Adrenal gland (tissue), 12 donors: Measurements from ENCODE around the gene GOLGA6A. TPM values are rescaled to one million over a fixed set of nuclear protein-coding genes. Genes with fewer than 3 reads are reported as not detected.

Source experiments
- DNase-seq, 7 donors: peaks; one replicate each; pipeline ENCODE4 v3.0.0-alpha.2; 2019 to 2020
- H3K27ac ChIP-seq, 5 donors: fragments of 200-600 bp; sonication (generic) in 4 of 5; 1 replicate in 3 of 5; 2 replicates in 2 of 5; pipeline versions ENCODE4 v1.5.1 to v1.8.0; 2016 to 2020; ENCODE audit warnings: mild to moderate bottlenecking in 1 of 5
- H3K27me3 ChIP-seq: fragments of 200-600 bp; 2 replicates; pipeline ENCODE4 v1.8.0; 2021
- H3K36me3 ChIP-seq, 2 donors: fragments of 200-600 bp; replicated peaks in 1 of 2; 1 replicate in 1 of 2; 2 replicates in 1 of 2; pipeline versions ENCODE4 v1.5.1 to v1.8.0; 2018 to 2022
- H3K4me1 ChIP-seq, 2 donors: fragments of 200-600 bp; replicated peaks in 1 of 2; 1 replicate in 1 of 2; 2 replicates in 1 of 2; pipeline versions ENCODE4 v1.5.1 to v1.8.0; 2018 to 2021
- H3K4me3 ChIP-seq, 4 donors: fragments of 200-600 bp; sonication (generic) in 3 of 4; one replicate each; pipeline ENCODE4 v1.5.1; 2016 to 2018
- H3K9me3 ChIP-seq, 3 donors: fragments of 200-600 bp; sonication (generic) in 1 of 3; replicated peaks in 1 of 3; 1 replicate in 2 of 3; 2 replicates in 1 of 3; pipeline versions ENCODE4 v1.5.1 to v1.8.0; 2016 to 2021
- POLR2A ChIP-seq, 2 donors: fragments of 450-650 bp; IDR thresholded peaks; one replicate each; pipeline ENCODE4 v1.6.1; 2017; ENCODE audit warnings: antibody characterized with exemption in 2 of 2, mild to moderate bottlenecking in 2 of 2, moderate library complexity in 1 of 2
- WGBS, 4 donors: extraction: QIAGEN DNeasy Blood & Tissue Kit in 2 of 4; methylation state at CpG; one replicate each; pipeline versions ENCODE4 v1.1.5 to v1.1.7; 2013 to 2017; 5-methylcytosine and 5-hydroxymethylcytosine counted together
- intact Hi-C, 2 donors: fragments of 100-400 bp; cut with DNase I; formaldehyde crosslinking; loops; one replicate each; pipeline versions ENCODE4 v1.14.1 to v1.15.0; 2022 to 2023
- polyA plus RNA-seq, 3 donors: library from polyadenylated mRNA; stranded (reverse); fragments of 200-250 nt in 2 of 3; fragments of 350-450 nt in 1 of 3; fragmentation: Illumina TruSeq in 1 of 3; extraction: RNeasy Lipid Tissue Mini Kit (QIAGEN cat#74804) in 1 of 3; gene quantifications; one replicate each; pipeline ENCODE4 v1.2.3, GENCODE V29; 2013 to 2014
- total RNA-seq, 9 donors: library from RNA; depleted of rRNA in 4 of 9; stranded (reverse); fragments of >200 nt in 4 of 9; fragments of 120-200 nt in 1 of 9; fragmentation: NEBNext Ultra II Directional in 1 of 9; extraction: Animal tissue kit (Norgen Biotek cat#: 25700) in 1 of 9; gene quantifications; one replicate each; pipeline versions ENCODE4 v1.1.0 to v1.2.4, GENCODE V29; 2013 to 2023
- TF ChIP-seq, protein P1 (sequence below), 6 experiments: fragments of 450-650 bp in 4 of 6; fragments of 200-600 bp in 2 of 6; sonication (generic) in 1 of 6; IDR thresholded peaks; 1 replicate in 5 of 6; 2 replicates in 1 of 6; pipeline versions ENCODE4 v1.5.1 to v1.8.0; 2016 to 2021; ENCODE audit warnings: antibody characterized with exemption in 6 of 6, mild to moderate bottlenecking in 2 of 6, moderate library complexity in 1 of 6
- donor health status: healthy with polysubstance abuse.
- donor health status: Bipolar disorder and iron deficiency.
- donor health status: DM: yes; HTN: yes; CAD: no.
- donor health status: DM: no; HTN: no; CAD: no.
- donor health status: DM: no; HTN: no; CAD: no.
- donor health status: DM: yes; HTN: yes; CAD: no.

Gene GOLGA6A
- total and polyA plus RNA-seq, 12 donors: 0.03 to 0.44 TPM; not detected in 10

DNA sequence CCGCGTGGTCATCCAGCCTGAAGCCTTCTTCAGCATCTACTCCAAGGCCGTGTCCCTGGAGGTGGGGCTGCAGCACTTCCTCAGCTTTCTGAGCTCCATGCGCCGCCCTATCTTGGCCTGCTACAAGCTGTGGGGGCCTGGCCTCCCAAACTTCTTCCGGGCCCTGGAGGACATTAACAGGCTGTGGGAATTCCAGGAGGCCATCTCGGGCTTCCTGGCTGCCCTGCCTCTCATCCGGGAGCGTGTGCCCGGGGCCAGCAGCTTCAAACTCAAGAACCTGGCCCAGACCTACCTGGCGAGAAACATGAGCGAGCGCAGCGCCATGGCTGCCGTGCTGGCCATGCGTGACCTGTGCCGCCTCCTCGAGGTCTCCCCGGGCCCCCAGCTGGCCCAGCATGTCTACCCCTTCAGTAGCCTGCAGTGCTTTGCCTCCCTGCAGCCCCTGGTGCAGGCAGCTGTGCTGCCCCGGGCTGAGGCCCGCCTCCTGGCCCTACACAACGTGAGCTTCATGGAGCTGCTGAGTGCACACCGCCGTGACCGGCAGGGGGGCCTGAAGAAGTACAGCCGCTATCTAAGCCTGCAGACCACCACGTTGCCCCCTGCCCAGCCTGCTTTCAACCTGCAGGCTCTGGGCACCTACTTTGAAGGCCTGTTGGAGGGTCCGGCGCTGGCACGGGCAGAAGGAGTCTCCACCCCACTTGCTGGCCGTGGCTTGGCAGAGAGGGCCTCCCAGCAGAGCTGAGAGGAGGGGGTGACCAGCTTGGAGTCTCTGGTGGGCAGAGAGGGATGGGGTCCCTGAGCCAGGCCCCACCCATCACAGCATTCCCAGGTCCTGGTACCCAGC lies 37.9 kb downstream of the GOLGA6A start:
- Histone ChIP-seq H3K27me3 (no peaks in the 10 kb centered on the region), H3K27ac (peak overlapping the region in 2 of 5 donors; percentile 36 to 82), H3K4me1 (peaks cover 4 to 8% of the 10 kb centered on the region in 2 donors), H3K36me3 (no peaks in the 10 kb centered on the region), H3K9me3 (no peaks in the 10 kb centered on the region), H3K4me3 (no peak overlapping the region)
- no peak for TF ChIP-seq POLR2A (IDR thresholded peaks at IDR 0.05)
- TF ChIP-seq, protein P1, sequence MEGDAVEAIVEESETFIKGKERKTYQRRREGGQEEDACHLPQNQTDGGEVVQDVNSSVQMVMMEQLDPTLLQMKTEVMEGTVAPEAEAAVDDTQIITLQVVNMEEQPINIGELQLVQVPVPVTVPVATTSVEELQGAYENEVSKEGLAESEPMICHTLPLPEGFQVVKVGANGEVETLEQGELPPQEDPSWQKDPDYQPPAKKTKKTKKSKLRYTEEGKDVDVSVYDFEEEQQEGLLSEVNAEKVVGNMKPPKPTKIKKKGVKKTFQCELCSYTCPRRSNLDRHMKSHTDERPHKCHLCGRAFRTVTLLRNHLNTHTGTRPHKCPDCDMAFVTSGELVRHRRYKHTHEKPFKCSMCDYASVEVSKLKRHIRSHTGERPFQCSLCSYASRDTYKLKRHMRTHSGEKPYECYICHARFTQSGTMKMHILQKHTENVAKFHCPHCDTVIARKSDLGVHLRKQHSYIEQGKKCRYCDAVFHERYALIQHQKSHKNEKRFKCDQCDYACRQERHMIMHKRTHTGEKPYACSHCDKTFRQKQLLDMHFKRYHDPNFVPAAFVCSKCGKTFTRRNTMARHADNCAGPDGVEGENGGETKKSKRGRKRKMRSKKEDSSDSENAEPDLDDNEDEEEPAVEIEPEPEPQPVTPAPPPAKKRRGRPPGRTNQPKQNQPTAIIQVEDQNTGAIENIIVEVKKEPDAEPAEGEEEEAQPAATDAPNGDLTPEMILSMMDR (IDR thresholded peaks at IDR 0.05): no peak
- WGBS, 4 donors: 78 to 87% (median 85%) methylated on average over 3 to 31 of the region's 31 CpGs
- DNase-seq: peak in 2 of 7 donors; percentile 30 to 44
- intact Hi-C loops: no loop called here

- H3K36me3 ChIP-seq: no peaks in the 10 kb centered on the region
- peaks cover 4 to 8% of the 10 kb centered on the region in 2 donors for H3K4me1 ChIP-seq
- no peaks in the 10 kb centered on the region for H3K9me3 ChIP-seq
- DNase-seq: peak in 1 of 7 donors; percentile 24
- intact Hi-C loops: no loop called here
- TF ChIP-seq, protein P1 (IDR thresholded peaks at IDR 0.05): no peak
- TF ChIP-seq POLR2A (IDR thresholded peaks at IDR 0.05): no peak
- no peaks in the 10 kb centered on the region for H3K27me3 ChIP-seq
- 78 to 89% (median 88%) methylated on average over 3 to 7 of the region's 7 CpGs for WGBS, 4 donors
- no peak overlapping the region for H3K4me3 ChIP-seq
- H3K27ac ChIP-seq: peak overlapping the region in 3 of 5 donors; percentile 36 to 82 (median 54)
These were observed 38.7 kb downstream of the GOLGA6A start for GRCh38 chr15:74043425-74044266.

DNA sequence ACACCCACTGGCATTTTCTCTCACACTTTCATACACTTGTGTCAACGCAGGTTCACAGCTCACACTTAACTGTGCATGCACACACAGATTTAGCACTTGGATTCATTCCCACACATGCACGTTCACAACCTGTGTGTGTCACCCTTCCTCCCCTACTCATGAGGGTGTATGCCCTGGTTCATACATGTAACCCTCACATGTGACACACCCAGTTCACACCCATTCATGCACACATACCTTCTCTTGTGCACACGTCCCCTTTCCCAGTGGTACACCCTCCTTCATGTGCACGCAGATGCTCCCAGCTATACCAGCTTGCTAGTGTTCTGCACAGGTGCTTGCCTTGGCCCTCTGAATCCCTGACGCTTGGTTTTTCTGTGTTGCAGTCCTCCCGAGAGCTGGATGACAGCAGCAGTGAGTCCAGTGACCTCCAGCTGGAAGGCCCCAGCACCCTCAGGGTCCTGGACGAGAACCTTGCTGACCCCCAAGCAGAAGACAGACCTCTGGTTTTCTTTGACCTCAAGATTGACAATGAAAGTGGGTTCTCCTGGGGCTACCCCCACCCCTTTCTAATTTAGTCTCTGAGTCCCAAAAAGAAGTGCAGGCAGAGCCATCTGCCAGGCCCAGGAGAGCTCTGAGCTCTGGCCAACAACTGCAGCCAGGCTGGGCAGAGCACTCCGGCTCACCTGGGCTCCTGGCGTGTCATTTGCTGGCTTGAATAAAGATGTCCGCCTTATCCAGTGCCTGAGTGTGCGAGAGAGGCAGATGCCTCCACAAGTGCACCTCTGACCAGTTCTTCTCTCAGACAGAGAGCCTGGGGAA lies 39.5 kb downstream of the GOLGA6A start:
- no peak for TF ChIP-seq POLR2A (IDR thresholded peaks at IDR 0.05)
- TF ChIP-seq, protein P1 (IDR thresholded peaks at IDR 0.05): no peak
- 89 to 94% (median 90%) methylated on average over 7 to 11 of the region's 11 CpGs for WGBS, 4 donors
- H3K36me3 ChIP-seq: no peaks in the 10 kb centered on the region
- H3K4me3 ChIP-seq: no peak overlapping the region
- intact Hi-C loops: no loop called here
- H3K27ac ChIP-seq: peak overlapping the region in 2 of 5 donors; percentile 54 to 82
- DNase-seq: no peak
- H3K4me1 ChIP-seq: peaks cover 0 to 8% of the 10 kb centered on the region in 2 donors
- no peaks in the 10 kb centered on the region for H3K9me3 ChIP-seq
- H3K27me3 ChIP-seq: no peaks in the 10 kb centered on the region
